Caco-2 (cell line): ENCODE results near the gene CDC42EP2. TPM values are rescaled to one million over a fixed set of nuclear protein-coding genes. Genes with fewer than 3 reads are reported as not detected.

Experiments used
- BruUV-seq: library from RNA; stranded (reverse); fragments of 400-500 nt; replicated peaks from 2 replicates; lab custom pipeline; 2021; lab: Mats Ljungman, UMichigan
- CTCF ChIA-PET: fragments of 300-600 bp; sonication (Branson Sonifier 250); formaldehyde crosslinking; loops from one replicate; lab custom pipeline; 2022; ENCODE audit warnings: antibody characterized with exemption; lab: Charles Lee
- POLR2A ChIA-PET: fragments of 300-600 bp; sonication (Branson Sonifier 250); formaldehyde crosslinking; loops from one replicate; lab custom pipeline; 2022; ENCODE audit warnings: antibody characterized with exemption; lab: Charles Lee
- DNase-seq, 2 experiments: peaks; one replicate each; pipeline versions ENCODE4 v3.0.0 to v3.0.0-alpha.2; 2020 to 2022
- H3K27me3 ChIP-seq: replicated peaks from 2 replicates; pipeline ENCODE4 v1.6.0; 2011; ENCODE audit warnings: low read length; ENCODE audit not compliant: control insufficient read depth, insufficient read depth
- H3K36me3 ChIP-seq: 2 replicates; pipeline ENCODE4 v1.5.1; 2011; ENCODE audit warnings: low read length; ENCODE audit not compliant: control insufficient read depth, insufficient read depth
- H3K4me1 ChIP-seq: fragments of 250-450 bp; sonication (Bioruptor Pico); 2 replicates; pipeline ENCODE4 v1.5.1; 2020; ENCODE audit warnings: mild to moderate bottlenecking
- H3K4me3 ChIP-seq: 2 replicates; pipeline ENCODE4 v1.5.1; 2011; ENCODE audit warnings: low read depth, mild to moderate bottlenecking, control low read depth, low read length
- H3K9me3 ChIP-seq: fragments of 250-450 bp; sonication (Bioruptor Pico); 2 replicates; pipeline ENCODE4 v1.5.1; 2020; ENCODE audit warnings: mild to moderate bottlenecking, moderate library complexity
- H3K27ac Mint-ChIP-seq: one replicate; pipeline ENCODE4 v1.8.0; 2022; ENCODE audit warnings: mixed read lengths; ENCODE audit not compliant: unreplicated experiment
- H3K27me3 Mint-ChIP-seq: one replicate; pipeline ENCODE4 v1.8.0; 2022; ENCODE audit warnings: mixed read lengths; ENCODE audit not compliant: insufficient read depth, unreplicated experiment
- H3K36me3 Mint-ChIP-seq: one replicate; pipeline ENCODE4 v1.8.0; 2022; ENCODE audit warnings: mild to moderate bottlenecking, mixed read lengths; ENCODE audit not compliant: insufficient read depth, unreplicated experiment
- H3K4me1 Mint-ChIP-seq: one replicate; pipeline ENCODE4 v1.8.0; 2022; ENCODE audit warnings: low read depth, mixed read lengths; ENCODE audit not compliant: unreplicated experiment
- H3K4me3 Mint-ChIP-seq: one replicate; pipeline ENCODE4 v1.8.0; 2022; ENCODE audit warnings: mild to moderate bottlenecking, moderate library complexity, mixed read lengths; ENCODE audit not compliant: unreplicated experiment
- H3K9me3 Mint-ChIP-seq: one replicate; pipeline ENCODE4 v1.8.0; 2022; ENCODE audit warnings: mixed read lengths; ENCODE audit not compliant: unreplicated experiment
- intact Hi-C: fragments of 100-400 bp; cut with micrococcal nuclease; formaldehyde crosslinking; loops from one replicate; pipeline ENCODE4 v1.10.0; 2022; ENCODE audit not compliant: unreplicated experiment
- total RNA-seq: library from RNA; stranded (reverse); gene quantifications from 2 replicates; pipeline ENCODE4 v1.2.3, GENCODE V29; 2022
- TF ChIP-seq, protein P1 (sequence below), 2 experiments: fragments of 200-600 bp in 1 of 2; IDR thresholded peaks; 1 replicate in 1 of 2; 2 replicates in 1 of 2; pipeline versions ENCODE4 v1.5.1 to v1.8.0; 2011 to 2022; ENCODE audit warnings: antibody characterized with exemption in 1 of 2, control low read depth in 1 of 2, inconsistent platforms in 1 of 2, low read depth in 1 of 2, low read length in 1 of 2, mild to moderate bottlenecking in 1 of 2, moderate library complexity in 1 of 2; ENCODE audit not compliant: insufficient read depth in 1 of 2, severe bottlenecking in 1 of 2, unreplicated experiment in 1 of 2

Gene CDC42EP2
- total RNA-seq, 1 experiment from 2014 or later: 38.0 TPM

DNA sequence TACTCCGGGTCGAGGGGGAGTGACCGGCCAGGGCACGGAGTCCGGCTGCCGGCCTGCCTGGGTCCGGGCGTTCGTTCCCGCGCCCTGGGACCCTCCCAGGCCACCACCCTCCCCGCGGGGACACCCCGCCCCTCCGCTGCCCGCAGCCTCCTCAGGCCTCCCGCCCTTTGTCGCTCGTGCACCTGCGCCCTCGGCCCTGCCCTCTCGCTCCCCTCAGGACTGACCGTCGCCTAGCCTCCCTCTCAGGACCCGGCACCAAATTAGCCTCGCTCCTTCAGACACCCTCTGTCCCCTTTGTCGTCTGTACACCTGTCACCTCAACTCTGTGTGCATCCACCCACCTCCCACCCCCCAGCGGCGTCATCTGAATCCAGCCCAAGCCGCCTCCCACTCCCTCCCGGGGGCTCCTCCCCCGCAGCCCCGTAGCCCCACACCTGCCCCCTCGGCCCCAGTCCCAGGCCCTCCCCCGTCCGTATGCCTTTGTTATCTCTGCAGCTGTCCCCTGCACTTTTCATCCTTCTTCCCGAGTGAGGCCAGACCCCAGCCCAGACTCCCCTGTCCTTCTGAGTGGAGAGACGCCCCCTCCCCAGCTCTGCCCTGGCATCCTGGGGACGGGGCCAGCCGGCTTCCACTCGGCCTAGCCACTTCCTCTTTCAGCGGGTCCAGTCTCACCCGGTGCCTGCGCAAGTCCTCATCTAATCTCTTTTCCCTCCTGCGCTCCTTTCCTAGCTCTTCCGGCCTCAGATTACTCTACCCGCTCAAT is 40.5 kb downstream of the CDC42EP2 start:
- TF ChIP-seq, protein P1, sequence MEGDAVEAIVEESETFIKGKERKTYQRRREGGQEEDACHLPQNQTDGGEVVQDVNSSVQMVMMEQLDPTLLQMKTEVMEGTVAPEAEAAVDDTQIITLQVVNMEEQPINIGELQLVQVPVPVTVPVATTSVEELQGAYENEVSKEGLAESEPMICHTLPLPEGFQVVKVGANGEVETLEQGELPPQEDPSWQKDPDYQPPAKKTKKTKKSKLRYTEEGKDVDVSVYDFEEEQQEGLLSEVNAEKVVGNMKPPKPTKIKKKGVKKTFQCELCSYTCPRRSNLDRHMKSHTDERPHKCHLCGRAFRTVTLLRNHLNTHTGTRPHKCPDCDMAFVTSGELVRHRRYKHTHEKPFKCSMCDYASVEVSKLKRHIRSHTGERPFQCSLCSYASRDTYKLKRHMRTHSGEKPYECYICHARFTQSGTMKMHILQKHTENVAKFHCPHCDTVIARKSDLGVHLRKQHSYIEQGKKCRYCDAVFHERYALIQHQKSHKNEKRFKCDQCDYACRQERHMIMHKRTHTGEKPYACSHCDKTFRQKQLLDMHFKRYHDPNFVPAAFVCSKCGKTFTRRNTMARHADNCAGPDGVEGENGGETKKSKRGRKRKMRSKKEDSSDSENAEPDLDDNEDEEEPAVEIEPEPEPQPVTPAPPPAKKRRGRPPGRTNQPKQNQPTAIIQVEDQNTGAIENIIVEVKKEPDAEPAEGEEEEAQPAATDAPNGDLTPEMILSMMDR (IDR thresholded peaks at IDR 0.05; ENCODE audit: insufficient read depth in 1 of 2, low read depth in 1 of 2, low read length in 1 of 2, severe bottlenecking in 1 of 2, unreplicated experiment in 1 of 2): no peak
- H3K27me3 Mint-ChIP-seq: no peaks in the 10 kb centered on the region
- H3K27ac Mint-ChIP-seq: peak overlapping the region; percentile 70
- no peaks in the 10 kb centered on the region for H3K27me3 ChIP-seq
- H3K9me3 Mint-ChIP-seq: no peaks in the 10 kb centered on the region
- peaks cover 44% of the 10 kb centered on the region for H3K4me1 Mint-ChIP-seq
- H3K4me1 ChIP-seq: peaks cover 28% of the 10 kb centered on the region
- CTCF ChIA-PET: interaction anchor here (0.5 to 1.5 kb wide), 2 partner anchors 16 to 80 kb away, joined by 3 to 7 read pairs; no protein-coding TSS in a partner anchor
- POLR2A ChIA-PET: interaction anchor here (0.5 to 0.8 kb wide), 3 partner anchors 61 to 154 kb away, joined by 3 to 8 read pairs (median 3); no protein-coding TSS in a partner anchor
- no TSS peak for BruUV-seq
- H3K4me3 ChIP-seq: peak overlapping the region; percentile 62
- peak overlapping the region; percentile 94 for H3K4me3 Mint-ChIP-seq
- intact Hi-C loops: no loop called here
- peaks cover 1% of the 10 kb centered on the region for H3K36me3 ChIP-seq
- H3K9me3 ChIP-seq: no peaks in the 10 kb centered on the region
- H3K36me3 Mint-ChIP-seq: peaks cover 48% of the 10 kb centered on the region
- peak; percentile 74 to 77 for DNase-seq

DNA sequence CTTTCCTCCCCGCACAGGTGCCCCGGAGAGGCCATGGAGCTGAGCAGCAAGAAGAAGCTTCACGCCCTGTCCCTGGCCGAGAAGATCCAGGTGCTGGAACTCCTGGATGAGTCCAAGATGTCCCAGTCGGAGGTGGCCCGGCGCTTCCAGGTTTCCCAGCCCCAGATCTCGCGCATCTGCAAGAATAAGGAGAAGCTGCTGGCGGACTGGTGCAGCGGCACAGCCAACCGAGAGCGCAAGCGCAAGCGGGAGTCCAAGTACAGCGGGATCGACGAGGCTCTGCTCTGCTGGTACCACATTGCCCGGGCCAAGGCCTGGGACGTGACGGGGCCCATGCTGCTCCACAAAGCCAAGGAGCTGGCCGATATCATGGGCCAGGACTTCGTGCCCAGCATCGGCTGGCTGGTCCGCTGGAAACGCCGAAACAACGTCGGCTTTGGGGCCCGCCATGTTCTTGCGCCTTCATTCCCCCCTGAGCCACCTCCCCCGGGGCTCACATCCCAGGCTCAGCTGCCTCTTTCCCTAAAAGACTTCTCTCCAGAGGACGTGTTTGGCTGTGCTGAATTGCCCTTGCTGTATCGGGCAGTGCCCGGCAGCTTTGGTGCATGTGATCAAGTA is 41.2 kb downstream of the CDC42EP2 start:
- peaks cover 28% of the 10 kb centered on the region for H3K4me1 ChIP-seq
- H3K27ac Mint-ChIP-seq: peak overlapping the region; percentile 70
- ChIA-PET CTCF (interaction anchor here (0.5 to 1.5 kb wide), 2 partner anchors 15 to 63 kb away, joined by 7 read pairs; no protein-coding TSS in a partner anchor), POLR2A (interaction anchor here (0.6 to 0.8 kb wide), 2 partner anchors 60 to 123 kb away, joined by 3 read pairs; no protein-coding TSS in a partner anchor)
- no peaks in the 10 kb centered on the region for H3K27me3 Mint-ChIP-seq
- H3K36me3 Mint-ChIP-seq: peaks cover 46% of the 10 kb centered on the region
- H3K4me3 Mint-ChIP-seq: peak overlapping the region; percentile 94
- no TSS peak for BruUV-seq
- no peaks in the 10 kb centered on the region for H3K27me3 ChIP-seq
- no peaks in the 10 kb centered on the region for H3K9me3 Mint-ChIP-seq
- no peaks in the 10 kb centered on the region for H3K9me3 ChIP-seq
- peaks cover 1% of the 10 kb centered on the region for H3K36me3 ChIP-seq
- peaks cover 44% of the 10 kb centered on the region for H3K4me1 Mint-ChIP-seq
- DNase-seq: no peak
- TF ChIP-seq, protein P1 (IDR thresholded peaks at IDR 0.05; ENCODE audit: insufficient read depth in 1 of 2, low read depth in 1 of 2, low read length in 1 of 2, severe bottlenecking in 1 of 2, unreplicated experiment in 1 of 2): no peak
- intact Hi-C loops: no loop called here
- peak overlapping the region; percentile 62 for H3K4me3 ChIP-seq

DNA sequence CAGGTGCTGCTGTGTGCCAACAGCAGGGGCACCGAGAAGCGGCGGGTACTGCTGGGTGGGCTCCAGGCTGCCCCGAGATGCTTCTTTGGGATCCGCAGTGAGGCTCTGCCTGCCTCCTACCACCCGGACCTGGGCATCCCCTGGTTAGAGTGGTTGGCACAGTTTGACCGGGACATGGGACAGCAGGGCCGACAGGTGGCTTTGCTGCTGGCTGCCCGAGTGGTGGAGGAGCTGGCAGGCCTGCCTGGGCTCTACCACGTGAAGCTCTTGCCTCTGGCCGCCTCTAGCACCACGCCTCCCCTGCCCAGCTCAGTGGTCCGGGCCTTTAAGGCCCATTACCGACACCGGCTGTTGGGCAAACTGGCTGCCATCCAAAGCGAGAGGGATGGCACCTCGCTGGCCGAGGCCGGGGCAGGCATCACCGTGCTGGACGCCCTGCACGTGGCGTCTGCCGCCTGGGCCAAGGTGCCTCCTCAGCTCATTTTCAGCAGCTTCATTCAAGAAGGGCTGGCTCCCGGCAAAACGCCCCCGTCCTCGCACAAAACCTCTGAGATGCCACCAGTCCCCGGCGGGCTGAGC is 41.8 kb downstream of the CDC42EP2 start:
- intact Hi-C loops: no loop called here
- H3K27me3 ChIP-seq: no peaks in the 10 kb centered on the region
- BruUV-seq: no TSS peak
- Mint-ChIP-seq H3K36me3 (peaks cover 46% of the 10 kb centered on the region), H3K27ac (no peak overlapping the region), H3K9me3 (no peaks in the 10 kb centered on the region), H3K27me3 (no peaks in the 10 kb centered on the region), H3K4me1 (peaks cover 44% of the 10 kb centered on the region), H3K4me3 (peak overlapping the region; percentile 94)
- DNase-seq: no peak
- ChIA-PET CTCF (interaction anchor here (0.5 to 1.5 kb wide), 3 partner anchors 15 to 62 kb away, joined by 4 to 7 read pairs (median 7); partner anchors contain the start of gene DPF2), POLR2A (no interaction called here)
- no peak overlapping the region for H3K4me3 ChIP-seq
- H3K9me3 ChIP-seq: no peaks in the 10 kb centered on the region
- TF ChIP-seq, protein P1 (IDR thresholded peaks at IDR 0.05; ENCODE audit: insufficient read depth in 1 of 2, low read depth in 1 of 2, low read length in 1 of 2, severe bottlenecking in 1 of 2, unreplicated experiment in 1 of 2): no peak
- peaks cover 1% of the 10 kb centered on the region for H3K36me3 ChIP-seq
- H3K4me1 ChIP-seq: peaks cover 28% of the 10 kb centered on the region
